ENCODE results near the gene RAD51D. TPM values are rescaled to one million over a fixed set of nuclear protein-coding genes. Genes with fewer than 3 reads are reported as not detected.
A peak's percentile ranks its signal among the peaks of the same experiment; 100 is the strongest.

Gene RAD51D
- total and polyA plus RNA-seq, 10 of the 15 experiments (the other 5 are each of a cell fraction or from before 2014, with no cell fraction given), result 2.6 to 29.3 (median 13.5) TPM

DNA sequence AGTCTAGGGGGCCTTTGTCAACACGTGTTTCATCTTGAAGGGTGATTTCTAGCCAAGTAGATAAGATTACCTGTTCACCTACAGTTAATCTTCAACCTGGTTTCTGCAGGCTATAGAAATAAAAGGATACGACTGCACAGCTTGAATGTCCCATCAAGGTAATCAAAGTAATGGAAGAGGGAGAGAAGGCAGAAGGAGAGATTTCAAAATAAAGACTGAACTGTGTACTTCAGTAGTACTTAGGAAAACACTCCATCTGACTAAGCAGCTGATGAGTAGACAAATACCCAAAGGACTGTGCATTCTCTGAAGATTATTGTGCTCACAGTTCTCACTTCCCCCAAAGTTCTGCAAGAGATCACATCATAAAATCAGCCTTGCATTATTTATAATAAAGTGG lies 50.3 kb downstream of the RAD51D start (continued):
- TF ChIP-seq, protein P1, sequence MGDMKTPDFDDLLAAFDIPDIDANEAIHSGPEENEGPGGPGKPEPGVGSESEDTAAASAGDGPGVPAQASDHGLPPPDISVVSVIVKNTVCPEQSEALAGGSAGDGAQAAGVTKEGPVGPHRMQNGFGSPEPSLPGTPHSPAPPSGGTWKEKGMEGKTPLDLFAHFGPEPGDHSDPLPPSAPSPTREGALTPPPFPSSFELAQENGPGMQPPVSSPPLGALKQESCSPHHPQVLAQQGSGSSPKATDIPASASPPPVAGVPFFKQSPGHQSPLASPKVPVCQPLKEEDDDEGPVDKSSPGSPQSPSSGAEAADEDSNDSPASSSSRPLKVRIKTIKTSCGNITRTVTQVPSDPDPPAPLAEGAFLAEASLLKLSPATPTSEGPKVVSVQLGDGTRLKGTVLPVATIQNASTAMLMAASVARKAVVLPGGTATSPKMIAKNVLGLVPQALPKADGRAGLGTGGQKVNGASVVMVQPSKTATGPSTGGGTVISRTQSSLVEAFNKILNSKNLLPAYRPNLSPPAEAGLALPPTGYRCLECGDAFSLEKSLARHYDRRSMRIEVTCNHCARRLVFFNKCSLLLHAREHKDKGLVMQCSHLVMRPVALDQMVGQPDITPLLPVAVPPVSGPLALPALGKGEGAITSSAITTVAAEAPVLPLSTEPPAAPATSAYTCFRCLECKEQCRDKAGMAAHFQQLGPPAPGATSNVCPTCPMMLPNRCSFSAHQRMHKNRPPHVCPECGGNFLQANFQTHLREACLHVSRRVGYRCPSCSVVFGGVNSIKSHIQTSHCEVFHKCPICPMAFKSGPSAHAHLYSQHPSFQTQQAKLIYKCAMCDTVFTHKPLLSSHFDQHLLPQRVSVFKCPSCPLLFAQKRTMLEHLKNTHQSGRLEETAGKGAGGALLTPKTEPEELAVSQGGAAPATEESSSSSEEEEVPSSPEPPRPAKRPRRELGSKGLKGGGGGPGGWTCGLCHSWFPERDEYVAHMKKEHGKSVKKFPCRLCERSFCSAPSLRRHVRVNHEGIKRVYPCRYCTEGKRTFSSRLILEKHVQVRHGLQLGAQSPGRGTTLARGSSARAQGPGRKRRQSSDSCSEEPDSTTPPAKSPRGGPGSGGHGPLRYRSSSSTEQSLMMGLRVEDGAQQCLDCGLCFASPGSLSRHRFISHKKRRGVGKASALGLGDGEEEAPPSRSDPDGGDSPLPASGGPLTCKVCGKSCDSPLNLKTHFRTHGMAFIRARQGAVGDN (IDR thresholded peaks at IDR 0.05), result peak; percentile 68; the same call in 1 of the 2 replicates
- TF ChIP-seq RELA (IDR thresholded peaks at IDR 0.05; ENCODE audit: borderline replicate concordance, partially characterized antibody) (no peak), EZH2 (IDR thresholded peaks at IDR 0.05; ENCODE audit: borderline replicate concordance, control insufficient read depth, low read depth, low read length) (no peak), ZNF217 (IDR thresholded peaks at IDR 0.05) (peak; percentile 47; the same call in 1 of the 2 replicates), JUNB (IDR thresholded peaks at IDR 0.05) (0 out of 2 replicates have a peak, but pooled peaks have one; percentile 15), IKZF2 (IDR thresholded peaks at IDR 0.05) (0 out of 4 replicates have a peak, but pooled peaks have one; percentile 18 to 38), NRF1 (conservative IDR thresholded peaks at IDR 0.05; ENCODE audit: low read depth, low read length) (no peak), ZNF24 (IDR thresholded peaks at IDR 0.05) (peak; percentile 89), MEF2B (IDR thresholded peaks at IDR 0.05; ENCODE audit: partially characterized antibody, poor library complexity, severe bottlenecking) (peak; percentile 88), SMARCA5 (IDR thresholded peaks at IDR 0.05) (peak; percentile 73; the same call in 1 of the 2 replicates)
- TF ChIP-seq, protein P2, sequence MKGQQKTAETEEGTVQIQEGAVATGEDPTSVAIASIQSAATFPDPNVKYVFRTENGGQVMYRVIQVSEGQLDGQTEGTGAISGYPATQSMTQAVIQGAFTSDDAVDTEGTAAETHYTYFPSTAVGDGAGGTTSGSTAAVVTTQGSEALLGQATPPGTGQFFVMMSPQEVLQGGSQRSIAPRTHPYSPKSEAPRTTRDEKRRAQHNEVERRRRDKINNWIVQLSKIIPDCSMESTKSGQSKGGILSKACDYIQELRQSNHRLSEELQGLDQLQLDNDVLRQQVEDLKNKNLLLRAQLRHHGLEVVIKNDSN (IDR thresholded peaks at IDR 0.05; ENCODE audit: borderline replicate concordance, extremely low read length, insufficient read depth, low read depth, low read length), result no peak
- TF ChIP-seq, protein P3, sequence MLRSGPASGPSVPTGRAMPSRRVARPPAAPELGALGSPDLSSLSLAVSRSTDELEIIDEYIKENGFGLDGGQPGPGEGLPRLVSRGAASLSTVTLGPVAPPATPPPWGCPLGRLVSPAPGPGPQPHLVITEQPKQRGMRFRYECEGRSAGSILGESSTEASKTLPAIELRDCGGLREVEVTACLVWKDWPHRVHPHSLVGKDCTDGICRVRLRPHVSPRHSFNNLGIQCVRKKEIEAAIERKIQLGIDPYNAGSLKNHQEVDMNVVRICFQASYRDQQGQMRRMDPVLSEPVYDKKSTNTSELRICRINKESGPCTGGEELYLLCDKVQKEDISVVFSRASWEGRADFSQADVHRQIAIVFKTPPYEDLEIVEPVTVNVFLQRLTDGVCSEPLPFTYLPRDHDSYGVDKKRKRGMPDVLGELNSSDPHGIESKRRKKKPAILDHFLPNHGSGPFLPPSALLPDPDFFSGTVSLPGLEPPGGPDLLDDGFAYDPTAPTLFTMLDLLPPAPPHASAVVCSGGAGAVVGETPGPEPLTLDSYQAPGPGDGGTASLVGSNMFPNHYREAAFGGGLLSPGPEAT (IDR thresholded peaks at IDR 0.05; ENCODE audit: low read depth), result 0 out of 2 replicates have a peak, but pooled peaks have one; percentile 15
